GM19238 (cell line): Measurements from ENCODE around the gene F8.
"Not testable (repeated sequence)": the region's sequence is repeated elsewhere in the genome, so short reads cannot be mapped to it uniquely, and the experiment has no call there.

Experiments
- DNase-seq: peaks from one replicate; pipeline ENCODE4 v3.0.0; 2011; ENCODE audit warnings: low spot score; ENCODE audit not compliant: insufficient read length

The F8 gene

GRCh38 chrX:154885549-154885948, 137.0 kb downstream of the F8 start:
- not testable (repeated sequence) for DNase-seq

- DNase-seq = not testable (repeated sequence)
These were observed 137.5 kb downstream of the F8 start for GRCh38 chrX:154885057-154885456.

- not testable (repeated sequence) for DNase-seq
These were observed 138.5 kb downstream of the F8 start for GRCh38 chrX:154884069-154884468.

GRCh38 chrX:154873329-154873728, 149.2 kb downstream of the F8 start:
- no peak for DNase-seq

DNA sequence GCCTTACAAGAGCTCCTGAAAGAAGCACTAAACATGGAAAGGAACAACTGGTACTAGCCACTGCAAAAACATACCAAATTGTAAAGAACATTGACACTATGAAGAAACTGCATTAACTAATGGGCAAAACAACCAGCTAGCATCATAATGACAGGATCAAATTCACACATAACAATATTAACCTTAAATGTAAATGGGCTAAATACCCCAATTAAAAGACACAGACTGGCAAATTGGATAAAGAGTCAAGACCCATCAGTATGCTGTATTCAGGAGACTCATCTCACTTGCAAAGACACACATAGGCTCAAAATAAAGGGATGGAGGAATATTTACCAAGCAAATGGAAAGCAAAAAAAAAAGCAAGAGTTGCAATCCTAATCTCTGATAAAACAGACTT, 154.0 kb downstream of the F8 start:
- DNase-seq = not testable (repeated sequence)

GRCh38 chrX:154855256-154855655, 167.3 kb downstream of the F8 start:
- no peak for DNase-seq

DNA sequence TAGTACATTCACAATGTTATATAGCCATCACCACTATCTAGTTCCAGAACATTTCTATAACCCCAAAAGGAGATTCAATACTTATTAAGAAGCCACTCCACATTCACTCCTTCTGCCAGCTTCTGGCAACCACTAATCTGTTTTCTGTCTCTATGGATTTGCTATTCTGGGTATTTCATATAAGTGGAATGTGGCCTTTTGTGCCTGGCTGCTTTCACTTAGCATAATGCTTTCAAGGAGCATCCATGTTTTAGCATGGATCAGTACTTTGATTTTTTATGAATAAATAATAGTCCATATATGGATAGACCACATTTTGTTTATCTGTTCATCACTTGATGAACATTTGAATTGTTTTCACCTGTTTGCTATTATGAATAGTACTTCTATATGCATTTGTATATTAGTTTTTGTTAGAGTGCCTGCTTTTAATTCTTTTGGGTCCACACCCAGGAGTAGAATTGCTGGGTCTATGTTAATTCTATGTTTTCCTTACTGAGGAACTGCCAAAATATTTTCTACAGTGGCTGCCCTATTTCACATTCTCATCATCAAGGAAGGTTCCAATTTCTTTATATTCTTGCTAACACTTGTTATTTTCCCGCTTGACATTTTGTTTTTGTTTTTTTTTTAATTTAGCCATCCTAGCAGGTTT, 171.4 kb downstream of the F8 start:
- no peak for DNase-seq

DNA sequence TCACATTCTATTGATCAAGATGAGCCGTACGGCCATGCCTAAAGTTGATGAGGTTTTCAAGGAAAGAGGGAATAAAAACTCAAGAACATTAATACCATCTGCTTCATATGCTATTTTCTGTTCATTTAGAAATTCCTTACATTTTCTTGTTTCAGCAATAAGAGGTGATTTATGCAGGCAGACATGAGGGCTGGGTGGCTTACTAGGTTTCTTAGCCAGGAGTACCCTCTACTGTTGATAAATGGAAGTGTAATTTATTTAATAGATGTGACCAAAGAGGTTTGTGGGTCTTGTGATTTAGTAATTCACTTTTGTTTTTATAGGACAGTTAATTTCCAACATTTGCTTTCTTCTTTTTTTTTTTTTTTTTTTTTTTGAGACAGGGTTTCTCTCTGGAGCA, 181.7 kb downstream of the F8 start:
- no peak for DNase-seq

GRCh38 chrX:154836163-154836562, 186.4 kb downstream of the F8 start:
- no peak for DNase-seq

DNA sequence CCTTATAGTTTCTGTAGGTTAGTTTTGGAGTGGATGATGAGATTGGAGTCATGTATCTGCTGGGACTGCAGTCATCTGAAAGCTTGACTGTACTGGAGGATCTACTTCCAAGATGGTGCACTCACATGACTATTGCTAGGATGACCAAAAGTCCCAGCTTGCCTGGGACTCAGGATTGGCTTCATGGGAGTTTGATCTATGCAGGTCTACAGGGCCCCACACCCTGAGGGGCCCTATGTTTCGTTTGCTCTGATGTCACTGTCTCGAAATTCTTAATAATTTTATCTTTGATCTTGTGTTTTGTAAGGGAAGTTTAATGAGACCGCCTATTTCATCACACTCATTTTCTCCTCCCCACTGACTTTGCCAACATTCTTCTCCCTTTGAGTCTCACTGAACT, 188.0 kb downstream of the F8 start, which contains the start of gene SMIM9:
SMIM9 (minus strand) TSS at position 101 of the 400 bp plus-strand sequence. CDS start 3,806 bp downstream, outside the sequence.
- DNase-seq = no peak

GRCh38 chrX:154833746-154834274, 188.7 kb downstream of the F8 start:
- no peak for DNase-seq

GRCh38 chrX:154829926-154830442, 192.5 kb downstream of the F8 start:
- no peak for DNase-seq

DNA sequence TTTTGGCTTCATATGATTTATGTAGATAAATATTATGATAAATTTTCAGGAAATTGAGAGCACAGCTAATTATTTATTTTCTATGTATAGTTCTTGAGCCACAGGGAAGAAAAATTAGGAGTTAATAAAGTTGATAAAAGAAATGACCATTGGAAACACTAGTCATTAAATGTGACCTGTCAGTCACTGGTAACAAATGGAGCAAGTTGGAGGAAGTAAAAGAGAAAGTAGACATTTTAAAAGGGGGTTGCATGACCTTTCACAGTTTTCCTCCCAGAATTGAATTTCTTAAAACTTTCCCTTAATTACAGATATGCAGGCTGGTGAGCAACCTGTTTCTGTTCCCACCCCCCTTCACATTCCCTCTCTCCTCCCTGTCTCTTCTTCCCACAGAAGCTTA, 193.4 kb downstream of the F8 start:
- DNase-seq = no peak

DNA sequence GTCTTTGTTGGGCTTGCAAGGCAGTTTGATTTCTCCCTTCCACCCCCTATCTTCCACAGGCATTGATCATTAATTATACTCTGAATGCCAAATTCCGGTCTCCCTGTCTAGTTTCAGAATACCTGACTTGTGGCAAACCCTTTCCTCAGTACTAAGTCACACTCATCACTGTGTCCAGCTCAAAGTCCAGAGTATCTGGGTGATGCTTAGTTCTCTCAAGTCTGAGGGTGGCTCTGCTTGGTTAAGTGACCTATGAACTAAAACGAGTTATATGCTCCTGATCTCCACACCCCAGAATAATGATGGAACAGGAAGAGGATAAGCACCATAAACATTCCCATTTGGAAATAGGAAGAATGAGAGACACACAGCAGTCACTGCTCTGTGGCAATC, 194.5 kb downstream of the F8 start:
- DNase-seq = no peak

GRCh38 chrX:154827194-154828015, 195.1 kb downstream of the F8 start:
- DNase-seq = no peak

DNA sequence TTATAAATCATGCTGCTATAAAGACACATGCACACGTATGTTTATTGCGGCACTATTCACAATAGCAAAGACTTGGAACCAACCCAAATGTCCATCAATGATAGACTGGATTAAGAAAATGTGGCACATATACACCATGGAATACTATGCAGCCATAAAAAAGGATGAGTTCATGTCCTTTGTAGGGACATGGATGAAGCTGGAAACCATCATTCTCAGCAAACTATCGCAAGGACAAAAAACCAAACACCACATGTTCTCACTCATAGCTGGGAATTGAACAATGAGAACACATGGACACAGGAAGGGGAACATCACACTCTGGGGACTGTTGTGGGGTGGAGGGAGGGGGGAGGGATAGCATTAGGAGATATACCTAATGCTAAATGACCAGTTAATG, 196.9 kb downstream of the F8 start:
- DNase-seq = not testable (repeated sequence)

DNA sequence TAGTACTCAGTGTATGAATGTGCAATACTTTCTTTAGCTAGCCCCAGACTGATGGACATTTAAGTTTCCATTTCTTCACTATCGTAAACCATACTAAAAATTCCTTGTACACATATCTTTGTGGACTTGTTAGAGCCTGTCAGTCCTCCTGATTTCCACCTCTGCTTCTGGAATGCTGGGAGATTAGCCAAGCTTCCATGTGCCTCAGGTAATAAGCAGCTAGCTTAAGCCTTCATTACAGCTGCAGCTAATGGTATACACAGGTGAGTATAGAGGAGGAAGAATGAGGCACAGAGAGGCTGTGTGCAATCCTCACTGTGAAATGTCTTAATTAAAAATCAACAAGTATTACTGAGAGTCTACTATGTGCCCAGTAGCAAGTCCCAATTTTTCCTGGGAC, 197.9 kb downstream of the F8 start:
- no peak for DNase-seq

- DNase-seq = no peak
These were observed 200.5 kb downstream of the F8 start for GRCh38 chrX:154822029-154822428.

GRCh38 chrX:154821523-154821922, 201.0 kb downstream of the F8 start:
- DNase-seq = no peak

- DNase-seq = no peak
These were observed 202.7 kb downstream of the F8 start for GRCh38 chrX:154819771-154820341.

DNA sequence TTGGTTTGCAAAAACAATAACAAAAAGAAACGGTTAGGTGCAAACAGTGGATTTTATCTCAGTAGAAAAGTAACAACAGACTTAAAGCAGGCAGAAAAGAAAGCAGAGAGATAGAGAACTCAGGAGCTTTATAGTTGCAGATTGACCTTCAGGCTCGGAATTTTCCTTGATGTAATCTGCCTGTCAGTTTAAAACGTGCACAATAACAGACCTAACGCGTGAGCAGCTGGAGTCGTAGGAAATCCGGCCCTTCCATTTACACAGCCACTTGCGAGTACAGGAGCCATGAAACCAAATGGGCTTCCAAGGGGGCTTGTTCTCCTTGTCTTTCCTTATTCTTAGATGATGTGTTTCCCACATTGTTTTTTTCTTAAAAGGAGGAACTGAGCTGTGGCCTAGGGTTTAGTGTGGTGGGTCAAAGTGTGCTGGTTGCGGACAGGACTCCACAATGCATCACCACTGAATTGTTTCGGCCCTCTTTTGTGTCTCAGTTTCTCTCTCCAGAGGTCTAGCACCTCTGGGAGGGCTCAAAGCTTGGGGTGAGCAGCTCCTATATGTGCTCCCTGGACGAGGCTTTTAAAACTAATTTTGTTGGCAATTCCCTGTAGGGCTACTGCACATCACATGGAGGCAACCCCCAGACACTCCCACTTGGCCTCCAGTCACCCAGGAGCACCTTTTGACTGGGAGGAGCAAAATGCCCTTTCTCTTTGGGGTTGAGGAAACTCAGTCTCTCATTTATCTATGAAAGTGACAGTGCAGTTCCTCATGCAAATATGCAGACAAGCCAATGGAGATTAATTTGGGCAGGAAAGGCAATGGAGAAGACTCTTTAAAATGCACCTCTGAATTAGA, 203.4 kb downstream of the F8 start:
- no peak for DNase-seq
